ENCODE data around the gene SLX4IP. TPM values are rescaled to one million over a fixed set of nuclear protein-coding genes. Genes with fewer than 3 reads are reported as not detected.

Gene SLX4IP
- total and polyA plus RNA-seq, 8 donors: 1.00 to 4.6 (median 2.6) TPM

DNA sequence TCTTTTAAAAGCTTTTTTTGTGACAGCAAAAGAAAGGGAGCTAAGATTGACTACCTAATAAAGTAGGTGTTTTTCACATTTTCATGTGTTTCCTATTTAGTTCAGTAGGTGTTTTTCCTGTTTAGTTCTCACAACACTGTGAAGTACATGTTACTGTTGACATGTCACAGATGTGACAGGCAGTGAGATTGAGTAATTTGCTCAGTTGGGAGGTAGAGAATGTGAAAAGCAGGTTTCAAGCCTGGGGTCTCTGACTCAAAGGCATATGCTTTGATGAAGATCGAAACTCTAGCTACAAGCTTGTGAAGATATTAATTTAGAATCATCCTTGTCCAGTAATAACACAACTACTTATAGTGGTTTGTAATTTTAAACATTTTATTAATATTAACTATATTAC lies 43.1 kb downstream of the SLX4IP start:
- WGBS, 5 donors: 87 to 98% (median 92%) methylated on average over 1 of the region's 1 CpG
- Histone ChIP-seq H3K27me3 (no peaks in the 10 kb centered on the region), H3K36me3 (no peaks in the 10 kb centered on the region), H3K4me1 (peaks cover 0 to 16% (median 4%) of the 10 kb centered on the region in 4 donors), H3K4me3 (no peak overlapping the region), H3K27ac (no peak overlapping the region), H3K9me3 (no peaks in the 10 kb centered on the region)
- DNase-seq: no peak
- TF ChIP-seq EP300 (IDR thresholded peaks at IDR 0.05) (no peak), CTCF (IDR thresholded peaks at IDR 0.05) (no peak), POLR2A (IDR thresholded peaks at IDR 0.05) (no peak)
- intact Hi-C loops (cut with DNase I; ENCODE audit: low total_unique reads): no loop called here

DNA sequence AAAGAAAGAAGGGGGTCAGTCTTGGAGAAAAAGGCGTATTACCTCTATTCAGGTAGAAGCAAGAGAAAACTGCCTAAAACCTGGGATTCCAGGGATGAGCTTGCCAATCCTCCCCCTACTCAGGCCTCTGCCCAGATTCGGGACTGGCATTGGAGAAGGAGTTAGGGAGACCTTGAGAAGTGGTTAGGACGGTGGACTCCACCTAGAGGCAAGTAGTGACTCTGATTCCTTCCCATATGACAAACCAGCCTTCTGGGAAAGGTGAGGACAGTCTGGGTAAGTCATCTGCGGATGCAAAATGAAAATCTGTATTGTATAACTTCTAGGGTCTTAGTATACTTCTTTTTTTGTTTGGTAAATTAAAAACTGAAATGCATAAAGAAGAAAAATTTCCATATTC lies 43.8 kb downstream of the SLX4IP start:
- WGBS, 5 donors: 85 to 90% (median 88%) methylated on average over 4 of the region's 4 CpGs
- intact Hi-C loops (cut with DNase I; ENCODE audit: low total_unique reads): no loop called here

GRCh38 chr20:10481676-10482075 lies 46.6 kb downstream of the SLX4IP start:
- no peak for DNase-seq
- TF ChIP-seq POLR2AphosphoS5 (IDR thresholded peaks at IDR 0.05) (no peak), POLR2A (IDR thresholded peaks at IDR 0.05) (no peak), CTCF (IDR thresholded peaks at IDR 0.05) (no peak), EP300 (IDR thresholded peaks at IDR 0.05) (no peak)
- Histone ChIP-seq H3K36me3 (no peaks in the 10 kb centered on the region), H3K9me3 (no peaks in the 10 kb centered on the region), H3K4me1 (peaks cover 0 to 5% (median 2%) of the 10 kb centered on the region in 4 donors), H3K27me3 (no peaks in the 10 kb centered on the region), H3K27ac (no peak overlapping the region), H3K4me3 (no peak overlapping the region)
- WGBS, 5 donors: 74 to 94% (median 87%) methylated on average over 5 of the region's 5 CpGs
- intact Hi-C loops (cut with DNase I; ENCODE audit: low total_unique reads): no loop called here

More for the DNA sequence above, 43.8 kb downstream of the SLX4IP start:
- Histone ChIP-seq H3K27me3 (no peaks in the 10 kb centered on the region), H3K27ac (no peak overlapping the region), H3K4me3 (no peak overlapping the region), H3K36me3 (no peaks in the 10 kb centered on the region), H3K4me1 (peaks cover 0 to 11% (median 4%) of the 10 kb centered on the region in 4 donors), H3K9me3 (no peaks in the 10 kb centered on the region)
- TF ChIP-seq EP300 (IDR thresholded peaks at IDR 0.05) (no peak), CTCF (IDR thresholded peaks at IDR 0.05) (no peak), POLR2AphosphoS5 (IDR thresholded peaks at IDR 0.05) (no peak), POLR2A (IDR thresholded peaks at IDR 0.05) (no peak)
- DNase-seq: no peak

GRCh38 chr20:10483691-10484090 lies 48.6 kb downstream of the SLX4IP start:
- Histone ChIP-seq H3K36me3 (no peaks in the 10 kb centered on the region), H3K27ac (no peak overlapping the region), H3K27me3 (no peaks in the 10 kb centered on the region), H3K4me1 (peaks cover 0 to 13% (median 5%) of the 10 kb centered on the region in 4 donors), H3K9me3 (no peaks in the 10 kb centered on the region), H3K4me3 (no peak overlapping the region)
- no peak for DNase-seq
- TF ChIP-seq EP300 (IDR thresholded peaks at IDR 0.05) (no peak), POLR2A (IDR thresholded peaks at IDR 0.05) (no peak), POLR2AphosphoS5 (IDR thresholded peaks at IDR 0.05) (no peak), CTCF (IDR thresholded peaks at IDR 0.05) (no peak)
- 87 to 92% (median 90%) methylated on average over 2 of the region's 2 CpGs for WGBS, 5 donors
- intact Hi-C loops (cut with DNase I; ENCODE audit: low total_unique reads): no loop called here
